Kidney epithelial cell (primary cell): ENCODE data around the gene CHDH. TPM values are rescaled to one million over a fixed set of nuclear protein-coding genes. Genes with fewer than 3 reads are reported as not detected.

Experiments
- DNase-seq: peaks from one replicate; pipeline ENCODE4 v3.0.0-alpha.2; 2010; ENCODE audit warnings: low read depth
- H3K27me3 ChIP-seq: 2 replicates; pipeline ENCODE4 v1.6.0; 2011; ENCODE audit warnings: low read length; ENCODE audit not compliant: control insufficient read depth, insufficient read depth
- H3K36me3 ChIP-seq: 2 replicates; pipeline ENCODE4 v1.5.1; 2011; ENCODE audit warnings: low read length; ENCODE audit not compliant: control insufficient read depth, insufficient read depth
- H3K4me3 ChIP-seq: 2 replicates; pipeline ENCODE4 v1.5.1; 2011; ENCODE audit warnings: low read depth, mild to moderate bottlenecking, control low read depth, low read length
- total RNA-seq: library from RNA; depleted of rRNA; stranded (reverse); fragments of >200 nt; gene quantifications from 2 replicates; pipeline ENCODE4 v1.2.3, GENCODE V29; 2015
- TF ChIP-seq, protein P1 (sequence below): IDR thresholded peaks from 2 replicates; pipeline ENCODE4 v1.5.1; 2011; ENCODE audit warnings: mild to moderate bottlenecking, moderate library complexity, low read length, control low read depth, inconsistent platforms; ENCODE audit not compliant: insufficient read depth, poor library complexity, severe bottlenecking

The CHDH gene
- total RNA-seq, 1 donor from 2014 or later = 3.3 TPM

DNA sequence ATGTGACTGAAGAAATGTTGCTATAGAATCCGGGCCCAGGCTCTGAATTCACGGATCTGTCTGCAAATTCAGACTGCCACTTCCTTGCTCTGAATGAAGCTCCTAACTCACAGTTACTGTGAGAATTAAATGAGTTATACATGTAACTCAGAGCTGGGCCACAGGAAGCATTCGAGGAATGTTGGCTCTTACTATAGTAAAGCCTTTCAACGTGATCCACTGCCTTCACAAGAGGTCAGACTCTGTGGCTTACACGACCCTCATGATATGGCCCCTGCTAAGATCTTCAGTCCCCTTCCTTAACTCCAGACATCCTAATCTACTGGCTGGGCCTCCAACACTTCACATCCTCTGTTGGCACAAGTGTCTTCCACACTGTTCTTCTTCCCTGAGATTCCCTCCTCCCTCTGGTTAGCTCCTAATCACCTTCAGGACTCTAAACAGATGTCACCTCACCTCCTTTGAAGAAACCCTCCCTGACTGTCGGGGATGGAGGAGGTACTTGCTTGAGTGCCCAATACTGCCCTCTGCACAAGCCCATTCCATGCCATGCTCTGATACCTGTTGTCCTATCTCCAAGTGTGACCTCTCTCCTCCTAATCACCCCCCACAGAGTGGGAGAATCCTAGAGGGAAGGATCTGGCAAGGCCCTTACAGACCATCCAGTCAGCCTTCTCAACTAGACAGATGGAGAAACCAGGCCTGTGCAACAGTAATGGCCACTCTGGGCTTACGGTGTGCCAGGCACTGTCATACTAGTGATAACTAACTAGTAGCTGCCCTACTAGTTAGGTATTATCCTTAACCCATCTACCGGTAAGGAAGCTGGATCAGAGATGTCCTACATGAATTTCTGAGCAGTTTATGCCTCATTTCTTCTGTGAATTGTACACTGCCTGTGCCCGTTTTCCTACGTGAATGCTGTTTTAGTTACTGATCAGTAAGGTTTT is 34.5 kb upstream of the CHDH start:
- TF ChIP-seq, protein P1, sequence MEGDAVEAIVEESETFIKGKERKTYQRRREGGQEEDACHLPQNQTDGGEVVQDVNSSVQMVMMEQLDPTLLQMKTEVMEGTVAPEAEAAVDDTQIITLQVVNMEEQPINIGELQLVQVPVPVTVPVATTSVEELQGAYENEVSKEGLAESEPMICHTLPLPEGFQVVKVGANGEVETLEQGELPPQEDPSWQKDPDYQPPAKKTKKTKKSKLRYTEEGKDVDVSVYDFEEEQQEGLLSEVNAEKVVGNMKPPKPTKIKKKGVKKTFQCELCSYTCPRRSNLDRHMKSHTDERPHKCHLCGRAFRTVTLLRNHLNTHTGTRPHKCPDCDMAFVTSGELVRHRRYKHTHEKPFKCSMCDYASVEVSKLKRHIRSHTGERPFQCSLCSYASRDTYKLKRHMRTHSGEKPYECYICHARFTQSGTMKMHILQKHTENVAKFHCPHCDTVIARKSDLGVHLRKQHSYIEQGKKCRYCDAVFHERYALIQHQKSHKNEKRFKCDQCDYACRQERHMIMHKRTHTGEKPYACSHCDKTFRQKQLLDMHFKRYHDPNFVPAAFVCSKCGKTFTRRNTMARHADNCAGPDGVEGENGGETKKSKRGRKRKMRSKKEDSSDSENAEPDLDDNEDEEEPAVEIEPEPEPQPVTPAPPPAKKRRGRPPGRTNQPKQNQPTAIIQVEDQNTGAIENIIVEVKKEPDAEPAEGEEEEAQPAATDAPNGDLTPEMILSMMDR = no peak
- Histone ChIP-seq H3K27me3 (no peaks in the 10 kb centered on the region), H3K4me3 (peak overlapping the region; percentile 65), H3K36me3 (no peaks in the 10 kb centered on the region)
- no peak for DNase-seq

DNA sequence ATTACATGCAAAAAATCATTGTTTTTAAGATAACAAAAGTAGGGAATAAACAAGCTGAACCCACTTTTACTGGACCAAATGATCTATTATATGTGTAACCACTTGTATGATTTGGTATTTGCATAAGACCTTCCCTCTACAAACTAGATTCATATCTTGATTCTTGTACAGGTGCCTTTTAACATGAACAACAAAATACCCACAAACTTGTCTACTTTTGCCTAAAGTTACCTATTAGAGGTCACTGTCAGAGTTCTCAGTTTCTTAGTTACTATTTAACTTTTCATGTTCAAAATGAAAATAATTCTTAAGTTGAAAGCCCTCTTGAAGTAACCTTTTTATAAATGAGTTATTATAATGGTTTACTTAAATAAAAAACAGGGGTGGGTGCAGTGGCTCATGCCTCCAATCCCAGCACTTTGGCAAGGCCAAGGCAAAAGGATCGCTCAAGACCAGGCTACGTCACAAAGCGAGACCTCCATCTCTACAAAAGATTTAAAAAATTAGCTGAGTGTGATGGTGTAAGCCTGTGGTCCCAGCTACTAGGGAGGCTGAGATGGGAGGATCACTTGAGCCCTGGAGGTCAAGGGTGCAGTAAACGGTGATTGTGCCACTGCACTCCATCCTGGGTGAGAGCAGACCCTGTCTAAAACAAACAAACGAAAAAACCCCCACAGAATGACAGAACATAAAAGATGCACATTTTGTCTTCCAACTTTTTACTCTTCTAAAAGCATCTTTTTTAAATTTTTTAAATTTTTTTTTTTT is 19.7 kb upstream of the CHDH start:
- TF ChIP-seq, protein P1 = no peak
- no peak overlapping the region for H3K4me3 ChIP-seq
- DNase-seq = no peak
- H3K27me3 ChIP-seq = no peaks in the 10 kb centered on the region
- peaks cover 1% of the 10 kb centered on the region for H3K36me3 ChIP-seq

DNA sequence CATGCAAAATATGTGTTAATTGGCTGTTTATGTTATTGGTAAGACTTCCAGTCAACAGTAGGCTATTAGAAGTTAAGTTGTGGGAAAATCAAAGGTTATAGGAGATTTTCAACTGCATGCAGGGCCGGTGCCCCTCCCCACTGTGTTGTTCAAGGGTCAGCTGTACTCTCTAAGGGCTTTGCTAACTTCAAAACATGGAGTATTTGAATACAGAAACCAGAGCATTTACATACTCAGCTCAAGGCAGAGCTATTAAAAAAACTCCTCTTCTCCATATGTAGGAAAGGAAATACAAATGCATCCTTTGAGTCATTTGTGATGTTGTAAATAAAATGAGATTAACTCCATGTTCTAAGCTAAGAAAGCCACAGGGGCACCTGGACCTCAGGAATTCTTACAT is 16.9 kb upstream of the CHDH start:
- DNase-seq = no peak
- Histone ChIP-seq H3K36me3 (no peaks in the 10 kb centered on the region), H3K27me3 (no peaks in the 10 kb centered on the region), H3K4me3 (no peak overlapping the region)
- TF ChIP-seq, protein P1 = no peak

DNA sequence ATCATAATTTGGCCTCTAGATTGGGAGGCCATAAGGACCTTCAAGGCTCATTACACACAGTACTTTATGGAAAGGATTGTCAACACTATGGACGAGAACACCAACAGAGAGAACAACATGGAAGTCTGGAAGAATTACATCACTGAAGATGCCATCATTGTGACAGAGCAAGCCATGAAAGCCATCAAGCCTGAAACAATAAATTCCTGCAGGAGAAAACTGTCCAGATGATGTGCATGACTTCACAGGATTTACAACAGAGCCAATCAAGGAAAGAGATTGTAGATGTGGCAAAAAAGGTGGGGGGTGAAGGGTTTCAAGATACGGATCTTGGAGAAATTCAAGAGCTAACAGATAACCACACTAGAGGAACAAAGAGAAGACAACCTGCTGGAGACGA is 16.0 kb upstream of the CHDH start:
- Histone ChIP-seq H3K4me3 (no peak overlapping the region), H3K27me3 (no peaks in the 10 kb centered on the region), H3K36me3 (no peaks in the 10 kb centered on the region)
- TF ChIP-seq, protein P1 = no peak
- DNase-seq = no peak

DNA sequence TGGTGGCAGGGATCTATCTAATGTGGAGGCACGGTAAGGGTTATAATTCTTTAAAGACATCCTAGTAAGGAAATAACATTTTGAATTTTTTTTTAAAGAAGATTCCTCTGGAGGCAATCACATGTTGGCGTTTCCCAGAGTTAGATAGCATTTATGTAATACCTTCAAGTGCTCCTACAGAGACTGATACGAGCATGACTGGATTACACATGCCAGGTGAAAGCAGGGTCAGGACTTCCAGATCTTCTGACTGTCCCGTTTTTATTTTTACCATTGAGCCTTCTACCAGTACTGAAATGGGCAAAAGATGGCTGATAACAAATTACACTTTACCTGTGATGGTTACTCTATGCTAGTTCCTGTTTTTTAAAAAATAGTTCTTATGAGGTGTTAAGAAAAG is 14.0 kb upstream of the CHDH start:
- Histone ChIP-seq H3K4me3 (no peak overlapping the region), H3K27me3 (no peaks in the 10 kb centered on the region), H3K36me3 (no peaks in the 10 kb centered on the region)
- TF ChIP-seq, protein P1 = no peak
- no peak for DNase-seq
